Suppressor macrophage (primary cell): Measurements from ENCODE around the gene ADRM1.

Source experiments
- DNase-seq, 4 experiments: peaks; one replicate each; pipeline ENCODE4 v3.0.0-alpha.2; 2020 to 2022

The ADRM1 gene

GRCh38 chr20:62355878-62356588, 53.2 kb downstream of the ADRM1 start:
- no peak for DNase-seq

- DNase-seq, result no peak
Measured at GRCh38 chr20:62356589-62357186, 53.9 kb downstream of the ADRM1 start.

- DNase-seq, result no peak
Measured at GRCh38 chr20:62357187-62357667, 54.4 kb downstream of the ADRM1 start.

GRCh38 chr20:62357681-62358080, 54.9 kb downstream of the ADRM1 start:
- no peak for DNase-seq
